ENCODE results near the gene UBFD1.

Gene UBFD1

DNA sequence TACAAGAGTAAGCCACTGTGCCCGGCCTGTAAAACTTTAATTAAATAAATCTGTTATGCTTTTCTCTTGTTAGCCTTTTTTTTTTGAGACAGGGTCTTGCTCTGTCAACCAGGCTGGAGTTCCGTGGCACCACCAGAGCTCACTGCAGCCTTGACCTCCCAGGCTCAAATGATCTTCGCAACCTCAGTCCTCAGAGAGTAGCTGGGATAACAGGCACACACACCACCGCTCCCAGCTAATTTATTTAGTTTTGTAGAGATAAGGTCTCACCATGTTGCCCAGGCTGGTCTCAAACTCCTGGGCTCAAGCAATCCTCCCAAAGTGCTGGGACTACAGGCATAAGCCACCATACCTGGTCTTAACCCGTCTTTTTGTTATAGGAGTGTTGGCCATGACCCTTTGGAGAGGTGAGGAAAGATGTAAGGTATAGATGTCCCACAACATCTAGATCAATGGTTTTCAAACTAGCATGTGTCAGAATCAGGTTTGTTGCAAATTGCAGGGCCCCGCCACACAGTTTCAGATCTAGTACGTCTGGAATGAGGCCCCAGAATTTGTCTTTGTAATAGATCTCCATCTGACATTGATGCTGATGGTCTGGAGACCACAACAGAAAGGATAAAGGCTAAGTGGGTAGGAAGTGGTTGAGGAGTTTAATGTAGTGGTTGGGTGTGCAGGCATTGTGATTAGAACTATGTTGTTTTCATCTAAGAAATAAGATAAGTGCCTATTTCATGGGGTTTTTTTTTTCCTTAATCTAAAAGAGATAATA lies 43.0 kb upstream of the UBFD1 start:
- Histone ChIP-seq H3K36me3 (ENCODE audit: control insufficient read depth in 5 of 5, insufficient read depth in 5 of 5, low read length in 5 of 5) (peaks cover 0 to 10% (median 0%) of the 10 kb centered on the region in 5 donors), H3K9ac (ENCODE audit: low read length in 5 of 5) (no peak overlapping the region), H3K27ac (ENCODE audit: low read depth, low read length) (no peak overlapping the region), H3K27me3 (ENCODE audit: control insufficient read depth in 5 of 5, insufficient read depth in 4 of 5, low read length in 5 of 5) (no peaks in the 10 kb centered on the region), H3K9me3 (ENCODE audit: control insufficient read depth in 5 of 5, low read length in 5 of 5) (no peaks in the 10 kb centered on the region), H3K4me3 (ENCODE audit: low read depth in 1 of 5, low read length in 5 of 5) (no peak overlapping the region), H3K4me1 (ENCODE audit: control insufficient read depth in 5 of 5, insufficient read depth in 5 of 5, low read length in 5 of 5) (peaks cover 0 to 8% (median 7%) of the 10 kb centered on the region in 5 donors)

DNA sequence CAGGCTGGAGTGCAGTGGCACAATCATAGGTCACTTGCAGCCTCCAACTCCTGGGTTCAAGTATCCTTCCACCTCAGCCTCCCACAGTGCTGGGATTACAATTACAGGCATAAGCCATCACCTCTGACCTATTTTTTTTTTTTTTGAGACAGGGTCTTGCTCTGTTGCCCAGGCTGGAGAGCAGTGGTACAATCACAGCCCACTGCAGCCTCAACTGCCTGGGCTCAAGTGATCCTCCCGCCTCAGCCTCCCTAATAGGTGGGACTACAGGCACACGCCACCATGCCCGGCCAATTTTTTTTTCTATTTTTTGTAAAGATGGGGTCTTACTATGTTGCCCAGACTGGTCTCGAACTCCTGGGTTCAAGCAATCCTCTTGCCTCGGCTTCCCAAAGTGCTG lies 41.6 kb upstream of the UBFD1 start:
- H3K27ac ChIP-seq (ENCODE audit: low read depth, low read length) = no peak overlapping the region
- peaks cover 0 to 10% (median 0%) of the 10 kb centered on the region in 5 donors for H3K36me3 ChIP-seq (ENCODE audit: control insufficient read depth in 5 of 5, insufficient read depth in 5 of 5, low read length in 5 of 5)
- peaks cover 0 to 4% (median under 1%) of the 10 kb centered on the region in 5 donors for H3K4me1 ChIP-seq (ENCODE audit: control insufficient read depth in 5 of 5, insufficient read depth in 5 of 5, low read length in 5 of 5)

GRCh38 chr16:23516366-23517137 lies 41.0 kb upstream of the UBFD1 start:
- H3K9ac ChIP-seq (ENCODE audit: low read length in 5 of 5) = peak overlapping the region in 1 of 5 donors; percentile 4
- no peaks in the 10 kb centered on the region for H3K9me3 ChIP-seq (ENCODE audit: control insufficient read depth in 5 of 5, low read length in 5 of 5)
- no peak overlapping the region for H3K27ac ChIP-seq (ENCODE audit: low read depth, low read length)
- H3K27me3 ChIP-seq (ENCODE audit: control insufficient read depth in 5 of 5, insufficient read depth in 4 of 5, low read length in 5 of 5) = no peaks in the 10 kb centered on the region
- H3K4me3 ChIP-seq (ENCODE audit: low read depth in 1 of 5, low read length in 5 of 5) = no peak overlapping the region
- peaks cover 0 to 10% (median 1%) of the 10 kb centered on the region in 5 donors for H3K36me3 ChIP-seq (ENCODE audit: control insufficient read depth in 5 of 5, insufficient read depth in 5 of 5, low read length in 5 of 5)
- peaks cover 0 to 3% (median 0%) of the 10 kb centered on the region in 5 donors for H3K4me1 ChIP-seq (ENCODE audit: control insufficient read depth in 5 of 5, insufficient read depth in 5 of 5, low read length in 5 of 5)

More for the DNA sequence above, 41.6 kb upstream of the UBFD1 start:
- Histone ChIP-seq H3K4me3 (ENCODE audit: low read depth in 1 of 5, low read length in 5 of 5) (no peak overlapping the region), H3K9ac (ENCODE audit: low read length in 5 of 5) (no peak overlapping the region), H3K9me3 (ENCODE audit: control insufficient read depth in 5 of 5, low read length in 5 of 5) (no peaks in the 10 kb centered on the region), H3K27me3 (ENCODE audit: control insufficient read depth in 5 of 5, insufficient read depth in 4 of 5, low read length in 5 of 5) (no peaks in the 10 kb centered on the region)

DNA sequence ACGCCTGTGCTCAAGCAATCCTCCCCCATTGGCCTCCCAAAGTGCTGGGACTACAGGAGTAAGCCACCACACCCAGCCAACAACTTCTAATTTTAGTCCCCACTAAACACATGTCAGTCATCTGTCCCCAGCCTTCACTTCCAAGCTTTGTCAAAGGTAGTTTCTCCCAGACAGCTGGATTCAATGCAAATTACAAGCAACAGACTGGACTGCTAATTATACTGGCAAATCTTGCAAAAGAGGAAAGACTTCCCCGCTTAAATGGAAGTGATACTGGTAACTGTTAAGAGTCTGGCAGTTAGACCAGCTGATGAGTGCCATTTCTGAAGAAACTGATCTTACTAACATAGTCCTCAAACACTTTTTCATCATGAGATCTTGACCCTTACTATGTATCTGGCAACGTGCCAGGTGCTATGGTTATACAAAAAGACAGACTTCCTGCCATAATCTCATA lies 39.1 kb upstream of the UBFD1 start:
- Histone ChIP-seq H3K36me3 (ENCODE audit: control insufficient read depth in 5 of 5, insufficient read depth in 5 of 5, low read length in 5 of 5) (peaks cover 10 to 27% (median 20%) of the 10 kb centered on the region in 5 donors), H3K27me3 (ENCODE audit: control insufficient read depth in 5 of 5, insufficient read depth in 4 of 5, low read length in 5 of 5) (no peaks in the 10 kb centered on the region), H3K9ac (ENCODE audit: low read length in 5 of 5) (no peak overlapping the region), H3K27ac (ENCODE audit: low read depth, low read length) (no peak overlapping the region), H3K4me3 (ENCODE audit: low read depth in 1 of 5, low read length in 5 of 5) (no peak overlapping the region), H3K9me3 (ENCODE audit: control insufficient read depth in 5 of 5, low read length in 5 of 5) (no peaks in the 10 kb centered on the region), H3K4me1 (ENCODE audit: control insufficient read depth in 5 of 5, insufficient read depth in 5 of 5, low read length in 5 of 5) (peaks cover 0 to 3% (median 0%) of the 10 kb centered on the region in 5 donors)

DNA sequence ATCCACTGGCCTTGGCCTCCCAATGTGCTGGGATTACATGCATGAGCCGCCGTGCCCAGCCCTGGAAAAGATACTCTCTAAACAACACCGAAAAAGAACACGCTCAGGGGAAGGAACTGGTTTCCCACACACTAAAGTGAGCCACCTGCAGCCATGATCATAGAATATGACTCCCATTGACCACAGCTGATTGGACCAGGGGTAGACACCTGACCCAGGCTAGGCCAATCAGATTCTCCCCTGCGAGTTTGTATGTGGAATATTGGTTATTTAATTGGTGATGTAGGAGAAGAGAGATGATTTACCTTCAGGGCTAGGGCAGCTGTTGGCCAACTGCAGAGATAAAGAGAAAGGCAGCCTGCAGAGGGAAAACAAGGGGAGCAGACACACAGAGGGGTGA lies 38.2 kb upstream of the UBFD1 start:
- no peak overlapping the region for H3K27ac ChIP-seq (ENCODE audit: low read depth, low read length)
- no peaks in the 10 kb centered on the region for H3K27me3 ChIP-seq (ENCODE audit: control insufficient read depth in 5 of 5, insufficient read depth in 4 of 5, low read length in 5 of 5)
- H3K9me3 ChIP-seq (ENCODE audit: control insufficient read depth in 5 of 5, low read length in 5 of 5) = no peaks in the 10 kb centered on the region
- no peak overlapping the region for H3K9ac ChIP-seq (ENCODE audit: low read length in 5 of 5)
- H3K36me3 ChIP-seq (ENCODE audit: control insufficient read depth in 5 of 5, insufficient read depth in 5 of 5, low read length in 5 of 5) = peaks cover 15 to 35% (median 28%) of the 10 kb centered on the region in 5 donors
- H3K4me3 ChIP-seq (ENCODE audit: low read depth in 1 of 5, low read length in 5 of 5) = no peak overlapping the region
- H3K4me1 ChIP-seq (ENCODE audit: control insufficient read depth in 5 of 5, insufficient read depth in 5 of 5, low read length in 5 of 5) = peaks cover 0 to 6% (median 0%) of the 10 kb centered on the region in 5 donors

DNA sequence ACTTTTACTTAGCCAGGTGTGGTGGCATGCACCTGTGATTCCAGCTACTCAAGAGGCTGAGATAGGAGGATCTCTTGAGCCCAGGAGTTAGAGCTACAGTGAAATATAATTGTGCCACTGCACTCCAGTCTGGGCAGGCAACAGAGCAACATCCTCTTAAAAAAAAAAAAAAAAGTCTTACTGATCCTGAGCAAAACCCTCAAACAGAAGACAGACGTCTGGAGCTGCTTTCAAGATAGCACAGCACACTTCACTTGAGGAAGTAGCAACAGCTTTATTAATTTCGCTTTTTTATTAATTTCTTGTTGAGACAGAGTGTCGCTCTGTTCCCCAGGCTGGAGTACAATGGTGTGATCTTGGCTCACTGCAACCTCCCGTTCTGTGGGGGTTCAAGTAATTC lies 37.0 kb upstream of the UBFD1 start:
- Histone ChIP-seq H3K4me1 (ENCODE audit: control insufficient read depth in 5 of 5, insufficient read depth in 5 of 5, low read length in 5 of 5) (peaks cover 0 to 6% (median 0%) of the 10 kb centered on the region in 5 donors), H3K4me3 (ENCODE audit: low read depth in 1 of 5, low read length in 5 of 5) (no peak overlapping the region), H3K27me3 (ENCODE audit: control insufficient read depth in 5 of 5, insufficient read depth in 4 of 5, low read length in 5 of 5) (no peaks in the 10 kb centered on the region), H3K36me3 (ENCODE audit: control insufficient read depth in 5 of 5, insufficient read depth in 5 of 5, low read length in 5 of 5) (peaks cover 15 to 41% (median 37%) of the 10 kb centered on the region in 5 donors), H3K9ac (ENCODE audit: low read length in 5 of 5) (no peak overlapping the region), H3K27ac (ENCODE audit: low read depth, low read length) (no peak overlapping the region), H3K9me3 (ENCODE audit: control insufficient read depth in 5 of 5, low read length in 5 of 5) (no peaks in the 10 kb centered on the region)

- H3K9me3 ChIP-seq (ENCODE audit: control insufficient read depth in 5 of 5, low read length in 5 of 5) = no peaks in the 10 kb centered on the region
- H3K36me3 ChIP-seq (ENCODE audit: control insufficient read depth in 5 of 5, insufficient read depth in 5 of 5, low read length in 5 of 5) = peaks cover 15 to 41% (median 37%) of the 10 kb centered on the region in 5 donors
- H3K27ac ChIP-seq (ENCODE audit: low read depth, low read length) = no peak overlapping the region
- peaks cover 0 to 6% (median 0%) of the 10 kb centered on the region in 5 donors for H3K4me1 ChIP-seq (ENCODE audit: control insufficient read depth in 5 of 5, insufficient read depth in 5 of 5, low read length in 5 of 5)
- no peak overlapping the region for H3K9ac ChIP-seq (ENCODE audit: low read length in 5 of 5)
- H3K27me3 ChIP-seq (ENCODE audit: control insufficient read depth in 5 of 5, insufficient read depth in 4 of 5, low read length in 5 of 5) = no peaks in the 10 kb centered on the region
- H3K4me3 ChIP-seq (ENCODE audit: low read depth in 1 of 5, low read length in 5 of 5) = no peak overlapping the region
These were observed 36.3 kb upstream of the UBFD1 start for GRCh38 chr16:23521037-23521743.

- no peak overlapping the region for H3K4me3 ChIP-seq (ENCODE audit: low read depth in 1 of 5, low read length in 5 of 5)
- peaks cover 0 to 6% (median 0%) of the 10 kb centered on the region in 5 donors for H3K4me1 ChIP-seq (ENCODE audit: control insufficient read depth in 5 of 5, insufficient read depth in 5 of 5, low read length in 5 of 5)
- no peaks in the 10 kb centered on the region for H3K9me3 ChIP-seq (ENCODE audit: control insufficient read depth in 5 of 5, low read length in 5 of 5)
- no peak overlapping the region for H3K9ac ChIP-seq (ENCODE audit: low read length in 5 of 5)
- H3K36me3 ChIP-seq (ENCODE audit: control insufficient read depth in 5 of 5, insufficient read depth in 5 of 5, low read length in 5 of 5) = peaks cover 15 to 41% (median 37%) of the 10 kb centered on the region in 5 donors
- no peak overlapping the region for H3K27ac ChIP-seq (ENCODE audit: low read depth, low read length)
- no peaks in the 10 kb centered on the region for H3K27me3 ChIP-seq (ENCODE audit: control insufficient read depth in 5 of 5, insufficient read depth in 4 of 5, low read length in 5 of 5)
These were observed 35.6 kb upstream of the UBFD1 start for GRCh38 chr16:23521965-23522364.

DNA sequence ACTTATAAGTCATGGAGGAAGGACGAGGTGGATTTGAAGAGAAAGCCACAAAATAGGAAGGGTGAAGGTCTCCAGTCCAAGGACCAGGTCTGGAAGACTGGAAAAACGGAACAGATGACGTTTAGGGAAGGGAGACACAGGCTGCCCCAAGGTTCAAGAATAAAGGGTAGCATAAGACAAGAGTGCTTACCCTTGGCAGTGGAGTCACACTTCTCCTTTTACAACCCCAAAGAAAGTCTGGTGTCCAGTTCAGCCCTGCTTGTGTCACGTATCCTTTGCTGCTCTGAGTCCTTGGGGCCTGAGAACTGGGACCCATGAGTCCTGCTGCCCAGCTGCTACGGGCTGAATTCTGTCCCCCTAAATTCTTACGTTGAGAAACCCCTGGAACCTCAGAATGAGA lies 34.2 kb upstream of the UBFD1 start:
- Histone ChIP-seq H3K36me3 (ENCODE audit: control insufficient read depth in 5 of 5, insufficient read depth in 5 of 5, low read length in 5 of 5) (peaks cover 15 to 52% (median 48%) of the 10 kb centered on the region in 5 donors), H3K27ac (ENCODE audit: low read depth, low read length) (no peak overlapping the region), H3K4me1 (ENCODE audit: control insufficient read depth in 5 of 5, insufficient read depth in 5 of 5, low read length in 5 of 5) (peaks cover 0 to 6% (median 0%) of the 10 kb centered on the region in 5 donors), H3K4me3 (ENCODE audit: low read depth in 1 of 5, low read length in 5 of 5) (no peak overlapping the region), H3K27me3 (ENCODE audit: control insufficient read depth in 5 of 5, insufficient read depth in 4 of 5, low read length in 5 of 5) (no peaks in the 10 kb centered on the region), H3K9ac (ENCODE audit: low read length in 5 of 5) (no peak overlapping the region), H3K9me3 (ENCODE audit: control insufficient read depth in 5 of 5, low read length in 5 of 5) (no peaks in the 10 kb centered on the region)
